GM12874 (cell line): ENCODE data around the gene BIRC5.

ENCODE experiments used
- CTCF ChIP-seq: IDR thresholded peaks from 2 replicates; pipeline ENCODE4 v1.5.1; 2011; ENCODE audit warnings: low read depth, mild to moderate bottlenecking, control low read depth, low read length, moderate library complexity; ENCODE audit not compliant: insufficient read depth

The BIRC5 gene

GRCh38 chr17:78180083-78180482 is 34.0 kb upstream of the BIRC5 start:
- no peak for TF ChIP-seq CTCF

DNA sequence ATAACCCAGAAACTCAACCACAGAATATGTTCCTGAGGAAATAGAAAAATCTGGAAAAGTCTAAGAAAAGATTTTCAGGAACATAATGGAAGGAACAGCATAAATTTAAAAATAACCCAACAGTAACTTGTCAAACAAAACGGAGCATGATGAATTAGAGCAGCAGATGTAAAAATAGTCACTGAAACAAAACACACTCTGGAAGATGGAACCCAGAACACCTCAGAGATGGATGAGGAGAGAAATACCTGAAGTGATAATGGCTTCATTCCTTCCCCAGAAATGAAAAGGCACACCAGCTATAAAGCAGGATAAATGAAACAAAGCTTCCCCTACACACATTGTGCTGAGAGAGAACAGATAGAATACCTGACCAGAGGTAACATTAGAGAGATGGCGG is 33.5 kb upstream of the BIRC5 start:
- TF ChIP-seq CTCF: no peak

- TF ChIP-seq CTCF: no peak
These were observed 31.5 kb upstream of the BIRC5 start for GRCh38 chr17:78182504-78182903.

DNA sequence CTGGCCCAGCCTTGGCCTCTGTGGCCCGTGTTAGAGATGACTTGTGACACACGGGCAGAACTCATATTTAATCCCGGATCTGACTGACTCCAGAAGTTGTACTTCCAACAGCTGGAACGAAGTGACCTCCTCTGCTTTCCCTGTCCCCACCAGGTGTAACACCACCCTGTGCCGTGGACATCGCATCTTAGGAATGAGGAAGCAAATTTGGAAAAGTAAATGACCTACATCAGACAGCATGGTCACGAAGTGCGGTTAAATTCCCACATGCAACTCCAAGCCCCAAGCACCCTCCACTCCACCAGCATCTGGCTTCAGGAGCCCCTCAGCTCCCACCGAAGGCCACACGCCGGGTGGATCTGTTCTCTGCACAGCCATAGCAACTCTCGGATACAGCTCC is 30.1 kb upstream of the BIRC5 start:
- no peak for TF ChIP-seq CTCF

DNA sequence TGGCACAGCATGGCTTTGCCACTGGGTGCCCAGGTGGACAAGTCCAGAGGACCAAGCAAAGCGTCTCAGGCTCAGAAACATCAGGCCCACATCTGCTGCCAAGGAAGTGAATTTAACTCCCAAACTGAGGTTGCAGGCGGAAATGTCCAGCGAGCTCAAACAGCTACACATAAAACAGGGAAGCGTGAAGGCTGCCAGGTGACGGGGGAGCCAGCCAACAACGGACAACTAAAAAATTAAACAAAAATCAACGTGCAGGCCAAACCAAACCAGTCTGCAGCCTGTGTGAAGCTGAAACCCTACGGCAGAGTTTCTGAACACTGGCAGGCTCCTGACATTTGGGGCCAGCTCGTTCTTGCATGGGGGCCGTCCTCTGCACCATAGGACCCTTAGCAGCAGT is 29.7 kb upstream of the BIRC5 start:
- no peak for TF ChIP-seq CTCF

- no peak for TF ChIP-seq CTCF
These were observed 29.2 kb upstream of the BIRC5 start for GRCh38 chr17:78184868-78185267.

DNA sequence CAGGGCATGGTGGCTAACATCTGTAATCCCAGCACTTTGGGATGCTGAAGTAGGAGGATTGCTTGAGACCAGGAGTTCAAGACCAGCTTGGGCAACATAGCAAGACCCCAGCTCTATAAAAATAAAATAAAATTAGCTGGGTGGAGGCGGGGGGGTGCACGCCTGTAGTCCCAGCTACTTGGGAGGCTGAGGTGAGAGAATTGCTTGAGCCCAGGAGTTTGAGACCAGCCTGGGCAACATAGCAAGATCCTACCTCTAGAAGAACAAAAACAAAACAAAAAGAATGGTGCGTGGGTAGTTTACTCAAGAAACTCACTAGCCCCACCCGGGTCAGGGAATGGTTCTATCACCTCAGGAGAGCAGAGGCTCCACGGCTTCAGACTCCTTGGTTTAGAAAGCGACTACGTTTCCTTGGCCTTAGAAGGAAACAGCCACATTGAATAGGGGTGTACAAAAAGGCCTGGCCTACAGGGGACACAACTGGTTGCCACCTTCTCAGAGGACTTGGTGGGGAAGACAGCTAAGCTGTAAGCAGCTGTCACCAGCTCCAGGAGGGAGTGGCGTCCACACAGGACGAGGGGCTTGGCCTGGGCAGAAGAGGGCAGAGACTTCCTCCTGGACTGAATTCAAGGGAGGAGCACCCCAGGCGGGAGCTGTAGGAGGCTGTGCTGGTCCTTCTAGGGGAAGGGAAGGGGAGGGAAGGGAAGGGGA is 27.9 kb upstream of the BIRC5 start:
- no peak for TF ChIP-seq CTCF
